Effector CD8-positive, alpha-beta T cell (primary cell): Measurements from ENCODE around the gene SMURF1.

Source experiments
- DNase-seq: peaks from one replicate; lab custom pipeline; 2025; lab: John Stamatoyannopoulos, UW

The SMURF1 gene

DNA sequence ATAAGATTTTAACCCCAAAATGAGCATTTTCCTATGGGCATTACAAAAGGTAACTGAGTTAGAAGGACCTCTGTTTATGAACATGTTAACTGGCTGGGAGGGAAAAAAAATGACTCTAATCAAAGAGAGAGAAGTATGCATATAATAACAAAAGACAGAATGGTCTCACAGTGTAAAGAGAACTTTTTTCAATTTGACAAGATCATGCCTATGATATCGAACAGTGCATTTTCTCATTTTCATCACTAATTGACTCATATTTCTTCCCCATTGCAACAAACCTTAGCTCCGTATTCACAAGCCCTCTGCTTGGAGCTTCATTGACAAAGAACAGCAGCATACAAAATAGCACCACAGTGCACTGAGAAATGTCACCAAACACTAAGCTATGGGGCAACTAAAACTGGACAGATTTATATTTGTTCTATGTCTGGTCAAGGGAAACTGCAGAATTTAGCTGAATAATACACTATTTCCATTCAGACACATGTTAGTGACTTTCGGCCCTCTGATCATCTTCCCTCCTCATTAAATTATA lies 45.6 kb downstream of the SMURF1 start:
- no peak for DNase-seq

DNA sequence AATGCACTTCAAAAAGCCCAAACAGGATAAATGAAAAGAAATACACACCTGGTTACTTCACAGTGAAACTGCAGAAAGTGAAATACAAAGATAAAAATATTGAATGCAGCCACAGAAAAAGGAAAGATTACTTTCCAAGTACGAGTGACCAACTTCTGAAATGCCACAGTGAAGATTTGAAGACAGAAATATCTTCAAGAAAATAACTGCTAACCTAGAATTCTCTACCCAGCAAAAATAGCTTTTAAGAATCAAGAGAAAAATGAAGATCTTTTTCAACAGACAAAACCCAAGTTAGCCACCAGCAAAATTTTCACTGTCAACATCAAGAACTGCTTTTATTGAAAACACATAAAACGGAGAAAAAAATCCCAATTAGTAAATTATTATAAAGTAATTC lies 46.2 kb downstream of the SMURF1 start:
- no peak for DNase-seq

DNA sequence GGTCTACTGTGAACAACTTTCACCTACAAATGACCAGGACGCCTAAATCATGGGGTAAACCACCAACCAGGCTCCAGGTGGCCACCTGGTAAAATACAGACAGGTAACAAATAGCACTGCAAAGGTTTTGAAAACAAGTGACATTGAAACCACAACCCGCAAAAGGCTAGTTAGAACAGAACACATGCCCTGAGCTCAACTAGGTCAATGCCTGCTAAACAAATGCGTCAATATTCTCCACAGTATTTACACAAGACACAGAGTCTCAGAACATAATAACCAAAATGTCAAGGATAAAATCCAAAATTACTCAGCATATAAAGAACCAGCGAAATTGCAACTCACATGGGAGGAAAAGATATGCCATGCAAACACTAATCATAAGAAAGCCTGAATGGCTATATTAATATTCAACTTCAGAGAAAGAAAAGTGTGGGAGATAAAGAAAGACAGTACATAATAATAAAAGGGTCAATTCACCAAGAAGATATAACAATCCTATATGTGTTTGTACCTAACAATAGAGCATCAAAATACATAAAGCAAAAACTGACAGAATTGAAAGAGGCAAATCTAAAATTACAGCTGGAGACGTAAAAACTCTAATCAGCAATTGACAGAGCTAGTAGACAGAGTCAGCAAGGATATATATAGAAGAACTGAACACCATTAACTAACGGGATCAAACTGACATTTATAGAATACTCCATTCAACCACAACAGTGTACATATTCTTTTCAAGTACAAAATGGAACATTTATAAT lies 47.6 kb downstream of the SMURF1 start:
- DNase-seq = no peak

DNA sequence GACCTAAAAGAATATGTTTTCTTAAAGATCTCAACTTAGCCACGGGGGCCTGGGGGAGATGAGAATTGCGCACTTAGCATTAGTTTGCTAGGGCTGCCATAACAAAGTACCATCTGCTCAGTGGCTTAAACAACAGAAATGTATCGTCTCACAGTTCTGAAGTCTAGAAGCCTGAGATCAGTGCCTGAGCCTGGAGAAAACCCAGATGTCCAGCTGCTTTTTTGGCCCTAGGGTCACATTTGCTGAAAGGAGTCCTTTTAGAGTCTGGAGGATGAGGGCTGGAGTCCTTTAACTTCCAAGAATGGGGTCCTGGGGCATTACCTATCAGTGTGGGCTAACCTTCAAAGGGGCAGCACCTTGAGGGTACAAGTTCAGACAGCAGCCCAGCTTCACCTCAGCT lies 48.2 kb downstream of the SMURF1 start:
- no peak for DNase-seq

DNA sequence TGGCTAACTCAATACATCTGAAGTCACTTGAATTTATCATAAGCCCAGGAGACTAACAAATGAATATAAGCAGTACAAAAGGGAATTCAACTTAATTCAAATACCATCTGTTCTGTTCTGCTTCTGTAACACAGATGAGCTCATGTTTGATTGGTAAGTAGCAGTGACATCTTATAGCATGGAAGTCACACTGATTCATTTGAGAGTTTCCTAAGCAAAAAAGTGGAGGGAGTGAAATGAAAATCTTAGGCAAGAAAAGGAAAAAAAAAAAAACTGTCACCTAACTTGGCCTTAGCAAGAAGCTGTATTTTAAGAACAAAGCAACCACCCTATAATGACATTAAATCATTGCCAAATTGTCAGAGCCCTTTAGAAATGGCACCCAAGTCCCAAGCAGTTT lies 49.5 kb downstream of the SMURF1 start:
- DNase-seq = no peak

DNA sequence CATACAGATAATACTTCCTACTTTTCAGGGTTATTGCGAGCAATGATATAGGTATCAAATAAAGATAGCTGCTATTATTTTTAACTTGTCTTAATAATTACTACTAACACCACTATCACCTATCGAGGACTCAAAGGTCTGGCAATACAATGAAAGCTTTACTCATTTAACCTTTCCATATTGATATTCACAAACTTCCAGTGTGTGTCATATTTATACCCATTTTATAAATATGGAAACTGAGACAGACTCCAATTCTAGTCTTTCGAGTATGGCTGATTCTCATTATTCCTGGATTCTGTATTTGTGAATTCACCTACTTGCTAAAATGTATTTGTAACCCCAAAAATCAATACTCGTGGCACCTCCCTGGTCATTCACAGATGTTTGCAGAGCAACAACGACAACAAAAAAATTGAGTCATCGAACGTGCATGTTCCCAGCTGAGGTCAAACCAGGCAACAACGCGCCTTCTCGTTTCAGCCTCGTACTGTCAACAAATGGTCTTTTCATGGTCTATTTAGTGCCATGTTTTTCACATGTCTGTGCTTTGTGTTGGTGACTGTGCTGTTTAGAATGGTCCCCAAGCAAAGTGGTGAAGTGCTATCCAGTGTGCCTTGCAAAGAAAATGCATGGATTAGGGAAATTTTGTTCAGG lies 51.7 kb downstream of the SMURF1 start:
- DNase-seq = no peak

DNA sequence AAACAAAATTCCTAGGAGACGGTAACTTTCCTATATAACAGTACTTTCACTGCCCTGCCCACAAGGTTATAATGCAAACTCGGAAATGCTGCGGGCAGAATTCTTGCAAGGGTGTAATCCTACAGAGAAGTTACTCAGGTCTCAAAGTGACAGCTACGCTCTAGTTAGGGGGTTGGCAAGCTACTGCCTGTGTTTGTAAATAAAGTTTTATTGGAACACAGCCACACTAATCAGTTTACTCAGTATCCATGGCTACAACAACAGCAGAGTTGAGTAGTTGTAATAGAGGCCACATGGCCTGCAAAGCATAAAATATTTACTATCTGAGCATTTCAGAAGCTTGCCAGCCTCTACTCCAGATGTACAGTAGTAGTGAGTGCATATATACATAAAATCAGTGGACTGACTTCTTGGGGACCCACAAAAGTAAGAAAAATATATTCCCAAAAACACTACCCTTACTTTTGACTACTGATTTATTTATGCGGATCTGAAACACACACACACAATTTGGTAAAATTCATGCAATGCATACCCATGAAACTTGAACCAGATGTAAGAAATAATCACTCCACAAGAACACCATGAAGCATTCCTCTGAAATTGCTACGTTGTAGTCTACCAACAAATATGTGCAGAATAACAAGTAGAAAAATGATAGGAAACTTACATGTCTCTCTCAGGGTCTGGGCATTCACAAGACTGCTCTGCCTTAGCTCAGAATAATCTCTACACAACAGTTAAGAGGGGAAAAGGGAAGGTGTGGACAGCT lies 53.0 kb downstream of the SMURF1 start:
- DNase-seq = no peak

DNA sequence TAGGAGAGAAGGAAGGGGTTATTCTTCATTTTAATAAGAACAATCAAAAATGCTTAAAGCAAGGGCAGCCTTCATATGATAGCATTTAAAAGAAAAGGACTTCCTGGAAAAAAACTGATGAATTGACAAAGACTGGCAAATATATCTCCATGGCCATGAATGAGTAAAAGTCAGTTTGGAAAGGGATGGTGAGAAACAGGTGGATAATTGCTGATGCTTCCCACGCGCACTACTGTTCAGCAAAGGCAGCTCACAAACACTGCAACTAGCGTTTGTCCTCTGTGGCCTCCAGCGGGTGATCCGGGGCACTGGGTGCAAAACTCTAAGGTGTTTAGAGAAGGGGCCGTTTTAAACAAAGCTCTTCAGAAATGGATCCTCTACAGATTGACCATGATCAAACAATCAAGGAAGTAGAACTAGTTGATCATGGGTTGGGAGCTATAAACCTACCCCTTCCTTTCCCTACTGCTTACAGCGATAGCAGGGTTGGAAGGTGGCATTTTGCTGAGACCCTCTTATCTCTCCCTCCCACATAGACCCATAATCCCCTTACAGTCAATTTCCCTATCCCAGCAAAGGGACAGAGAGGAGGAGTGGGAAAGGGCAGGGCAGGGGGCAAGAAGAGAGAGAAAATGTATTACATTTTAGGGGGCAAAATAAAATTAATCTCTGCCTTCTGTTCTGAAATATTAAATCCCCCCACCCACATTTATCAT lies 53.8 kb downstream of the SMURF1 start:
- DNase-seq = no peak

DNA sequence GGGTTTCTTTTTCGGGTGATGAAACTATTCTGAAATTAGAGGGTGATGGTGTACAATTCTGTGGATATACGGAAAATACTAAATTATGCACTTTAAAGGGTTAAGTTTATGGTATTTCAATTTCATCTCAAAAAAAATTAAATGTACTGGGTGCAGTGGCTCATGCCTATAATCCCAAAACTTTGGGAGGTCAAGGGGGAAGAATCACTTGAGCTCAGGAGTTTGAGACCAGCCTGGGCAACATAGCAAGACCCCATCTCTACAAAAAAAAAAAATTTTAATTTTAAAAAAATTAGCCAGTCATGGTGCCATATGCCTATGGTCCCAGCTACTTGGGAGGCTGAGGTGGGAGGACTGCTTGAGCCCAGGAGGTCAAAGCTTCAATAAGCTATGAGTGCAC lies 57.0 kb downstream of the SMURF1 start:
- no peak for DNase-seq

DNA sequence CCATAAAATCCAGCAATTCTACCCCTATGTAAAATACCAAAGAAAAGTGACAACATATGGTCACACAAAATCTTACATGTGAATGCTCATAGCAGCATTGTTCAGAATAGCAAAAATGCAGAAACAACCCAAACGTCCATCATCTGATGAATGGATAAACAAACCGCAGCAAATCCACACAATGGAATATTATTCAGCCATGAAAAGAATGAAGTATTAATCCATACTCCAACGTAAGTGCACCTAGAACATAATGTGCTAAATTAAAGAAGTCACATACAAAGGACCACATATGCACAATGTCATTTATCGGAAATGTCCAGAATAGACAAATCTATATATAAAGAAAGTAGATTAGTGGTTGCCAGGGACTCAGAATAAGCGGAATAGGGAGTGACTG lies 57.4 kb downstream of the SMURF1 start:
- no peak for DNase-seq

DNA sequence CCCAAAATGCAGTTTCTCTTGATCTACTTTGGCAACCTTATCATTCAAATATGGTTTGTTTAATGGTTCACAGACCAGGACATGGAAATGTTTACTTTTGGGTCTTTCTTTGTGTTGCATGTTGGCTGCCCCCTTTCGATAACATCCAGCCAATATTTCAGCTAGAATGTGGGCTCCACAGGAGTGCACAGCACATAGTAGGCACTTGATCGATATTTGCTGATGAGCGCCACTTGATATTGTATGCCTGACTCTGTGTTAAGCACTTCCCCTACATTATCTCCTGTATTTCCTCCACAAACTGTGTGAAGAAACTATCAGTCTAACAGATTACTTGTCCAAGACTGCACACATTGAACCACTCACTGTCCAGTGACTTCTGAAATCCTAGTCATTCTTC lies 60.2 kb downstream of the SMURF1 start:
- no peak for DNase-seq

DNA sequence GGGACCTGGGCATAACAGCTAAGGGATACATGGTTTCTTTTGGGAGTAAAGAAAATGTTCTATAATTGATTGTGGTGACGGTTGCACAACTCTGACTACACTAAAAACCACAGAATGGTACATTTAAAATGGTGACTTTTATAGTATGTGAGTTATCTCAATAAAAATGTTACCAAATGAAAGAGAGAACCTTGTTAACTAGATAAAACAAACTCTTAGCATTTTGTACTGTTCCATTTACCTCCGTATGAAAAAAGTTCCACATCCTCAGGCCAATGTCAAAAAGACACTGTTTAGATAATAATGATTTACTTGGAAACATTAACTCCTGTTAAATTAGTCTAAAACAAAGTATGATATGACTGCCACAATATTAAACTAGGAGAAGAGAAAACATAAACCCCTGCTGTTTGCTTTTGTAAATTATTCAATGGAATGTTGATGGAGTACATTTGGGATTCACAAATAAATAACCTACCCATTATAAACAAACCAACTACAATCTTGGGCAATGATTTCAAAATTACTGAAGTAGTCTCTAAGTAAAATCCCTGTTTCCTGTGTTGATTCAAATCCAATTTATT lies 60.7 kb downstream of the SMURF1 start:
- DNase-seq = no peak

DNA sequence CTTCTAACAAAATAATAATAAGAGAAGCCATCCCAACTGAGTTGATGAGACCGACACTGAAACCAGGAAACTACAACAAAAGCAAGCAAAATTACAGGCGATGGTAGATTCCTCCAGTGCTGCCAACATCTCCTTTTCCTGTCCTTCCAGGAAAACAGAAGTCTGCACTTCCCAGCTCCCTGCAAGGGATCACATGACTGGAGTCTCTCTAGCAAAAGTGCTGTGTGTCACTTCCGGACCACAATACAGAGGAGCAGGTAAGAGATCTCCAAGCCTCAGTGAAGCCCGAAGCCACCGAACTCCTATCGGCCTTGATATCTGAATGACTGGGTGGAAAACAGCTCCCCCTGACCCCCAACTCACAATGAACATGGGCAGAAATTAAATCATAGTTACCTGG lies 63.2 kb downstream of the SMURF1 start:
- no peak for DNase-seq

DNA sequence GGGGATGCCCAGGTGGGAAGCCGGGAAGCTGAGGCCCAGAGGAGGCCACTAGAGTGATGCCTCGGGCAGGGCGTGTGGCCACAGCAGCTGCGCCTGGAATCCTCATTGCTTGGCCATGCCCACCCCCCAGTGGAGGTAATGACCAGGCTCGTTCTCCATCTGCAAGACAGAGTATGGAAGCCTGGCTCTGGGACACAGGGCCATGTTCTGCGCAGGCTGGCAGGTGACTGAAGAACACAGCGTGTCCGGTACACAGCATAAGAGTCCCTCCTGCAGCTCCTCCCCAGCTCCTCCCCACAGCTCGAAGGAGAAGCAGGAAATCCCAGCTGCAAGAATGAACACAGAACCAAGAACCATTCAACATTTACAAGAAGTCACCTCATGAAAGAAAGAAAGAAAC lies 64.8 kb downstream of the SMURF1 start:
- no peak for DNase-seq

DNA sequence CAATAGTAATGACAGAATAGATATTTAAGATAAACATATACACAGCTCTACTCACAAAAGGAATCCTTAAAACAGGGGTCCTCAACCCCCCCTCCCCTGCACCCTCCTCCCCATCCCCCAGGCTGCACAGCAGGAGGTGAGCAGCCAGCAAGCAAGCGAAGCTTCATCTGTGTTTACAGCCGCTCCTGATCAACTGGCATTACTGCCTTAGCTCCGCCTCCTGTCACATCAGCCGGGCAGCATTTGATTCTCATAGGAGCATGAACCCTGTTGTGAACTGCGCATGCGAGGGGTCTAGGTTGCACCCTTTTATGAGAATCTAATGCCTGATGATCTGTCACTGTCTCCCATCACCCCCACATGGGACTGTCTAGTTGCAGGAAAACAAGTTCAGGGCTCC lies 65.5 kb downstream of the SMURF1 start:
- DNase-seq = no peak

DNA sequence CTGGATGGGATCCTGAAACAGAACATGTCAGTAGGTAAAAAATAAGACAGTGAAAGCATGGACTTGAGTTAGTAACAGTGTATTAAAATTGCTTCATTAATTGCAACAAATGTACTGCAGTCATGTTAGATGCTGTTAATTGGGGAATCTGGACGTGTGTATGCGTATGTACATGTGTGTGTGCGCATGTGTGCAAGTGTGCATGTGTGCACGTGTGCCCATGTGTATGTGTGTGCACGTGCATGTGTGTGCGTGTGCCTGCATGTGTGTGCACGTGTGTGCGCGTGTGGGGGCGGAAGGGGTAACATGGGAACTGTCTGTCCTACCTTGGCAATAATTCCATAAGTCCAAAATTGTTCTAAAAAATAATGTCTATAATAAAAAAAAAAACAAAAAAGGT lies 67.3 kb downstream of the SMURF1 start:
- no peak for DNase-seq

DNA sequence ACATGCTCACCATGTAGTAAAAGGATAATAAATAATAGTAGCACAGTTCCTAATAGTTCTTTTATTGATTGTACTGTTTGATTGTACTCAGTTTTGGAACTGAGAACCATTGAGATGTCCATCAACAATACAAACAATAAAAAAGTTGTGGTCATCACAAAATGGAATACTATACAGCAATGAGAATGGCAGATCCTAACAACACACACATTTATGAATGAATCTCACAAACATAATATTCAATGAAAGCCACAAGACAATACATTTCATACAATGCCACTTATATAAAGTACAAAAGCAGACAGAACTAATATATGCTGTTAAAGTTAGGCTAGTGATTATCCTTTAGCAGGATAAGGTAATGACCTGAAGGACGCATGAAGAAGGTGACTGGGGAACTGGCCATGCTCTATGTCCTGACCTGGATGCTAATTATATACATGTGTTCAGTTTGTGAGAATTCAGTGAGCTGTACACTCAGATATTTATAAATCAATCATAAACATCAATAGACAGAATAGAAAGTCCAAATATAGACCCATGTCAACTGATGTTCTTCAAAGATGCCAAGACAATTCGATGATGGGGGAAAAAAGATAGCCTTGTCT lies 70.0 kb downstream of the SMURF1 start:
- DNase-seq = no peak

DNA sequence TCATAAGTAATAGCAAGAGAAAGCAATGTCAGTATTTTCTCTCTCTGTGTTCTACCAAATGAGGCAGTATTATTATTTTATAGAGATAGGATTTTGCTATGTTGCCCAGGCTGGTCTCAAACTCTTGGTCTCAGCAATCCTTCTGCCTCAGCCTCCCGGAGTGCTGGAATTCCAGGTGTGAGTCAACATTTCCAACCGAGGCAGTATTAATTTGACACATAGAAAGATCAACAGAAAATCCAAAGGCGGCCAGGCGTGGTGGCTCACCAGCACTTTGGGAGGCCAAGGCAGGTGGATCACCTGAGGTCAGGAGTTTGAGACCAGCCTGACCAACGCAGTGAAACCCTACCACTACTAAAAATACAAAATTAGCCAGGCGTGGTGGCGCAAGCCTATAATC lies 71.8 kb downstream of the SMURF1 start:
- DNase-seq = no peak

DNA sequence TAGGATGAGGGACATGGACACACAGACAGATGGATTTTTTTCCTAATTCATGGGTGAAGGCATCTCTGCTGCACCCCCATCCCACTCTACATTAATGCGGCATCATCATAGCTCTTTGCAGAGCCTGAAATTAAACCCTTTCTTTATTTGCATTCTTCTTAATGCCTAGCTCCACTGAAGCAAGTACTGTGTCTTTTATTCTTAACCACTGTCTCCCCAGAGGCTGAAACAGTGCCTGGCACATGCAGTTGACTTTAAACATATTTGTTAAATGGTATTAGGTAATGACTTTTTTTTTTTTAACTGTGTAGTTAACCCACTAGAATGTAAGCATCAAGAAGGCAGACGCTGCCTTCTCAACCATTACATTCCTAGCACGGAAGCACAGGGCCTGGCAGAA lies 73.5 kb downstream of the SMURF1 start:
- DNase-seq = no peak

DNA sequence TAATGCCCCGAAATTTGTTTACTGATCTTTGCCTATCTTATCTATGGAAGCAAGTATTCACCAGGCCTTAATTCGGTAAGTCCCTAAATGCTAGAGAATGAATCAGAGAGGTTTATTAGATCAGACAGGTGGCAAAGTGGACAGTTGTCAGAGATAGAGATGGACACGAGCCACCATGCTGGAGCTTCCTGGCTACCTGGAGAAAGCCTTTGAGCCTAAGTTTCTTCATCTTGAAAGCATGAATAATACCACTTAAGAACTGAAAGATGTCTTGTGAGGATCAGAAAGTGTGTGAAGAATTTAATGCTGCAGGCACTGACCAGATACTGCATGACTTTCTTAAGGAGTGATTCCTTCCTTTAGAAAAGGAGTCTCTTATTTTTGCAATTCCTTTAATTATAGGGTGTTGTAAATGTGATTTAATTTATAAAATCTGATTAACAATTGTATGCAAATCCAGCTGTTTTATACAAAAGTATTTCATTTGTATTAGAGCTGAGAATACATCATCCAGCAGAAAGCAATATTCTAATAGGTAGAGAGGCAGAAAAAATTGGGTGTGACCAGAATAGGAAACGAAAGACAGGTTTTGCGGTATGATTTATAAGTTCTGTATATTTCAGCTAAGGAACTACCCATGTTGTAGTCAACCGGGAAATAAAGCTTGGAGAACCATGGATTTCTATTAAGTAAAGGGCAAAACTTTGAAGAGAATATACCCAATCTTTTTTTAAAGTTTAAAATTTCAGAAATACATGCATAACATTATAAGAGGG lies 82.7 kb downstream of the SMURF1 start:
- DNase-seq = no peak

DNA sequence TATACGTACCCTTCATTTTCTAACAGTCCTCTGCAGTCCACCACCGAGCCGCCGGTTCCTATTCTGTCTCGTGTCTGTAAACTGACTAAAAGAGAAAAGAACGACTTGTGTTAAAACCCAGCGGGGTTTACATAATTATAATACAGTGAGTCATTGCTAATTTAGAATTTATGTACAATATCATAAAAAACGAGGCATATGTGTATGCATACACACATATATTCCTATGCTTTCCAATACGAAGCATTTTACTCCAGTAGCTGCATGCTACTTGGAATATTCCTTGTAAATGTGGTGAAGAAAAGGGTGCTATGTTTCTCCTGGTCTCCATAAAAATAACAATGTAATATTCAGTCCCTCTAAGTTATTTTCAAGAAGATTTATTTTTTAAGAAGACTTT lies 89.1 kb downstream of the SMURF1 start:
- DNase-seq = no peak
